Fibroblast of mammary gland (primary cell): Measurements from ENCODE around the gene GCSAM.

ENCODE experiments used
- DNase-seq: peaks from one replicate; pipeline ENCODE4 v3.0.0-alpha.2; 2010; ENCODE audit warnings: low read depth
- H3K4me3 ChIP-seq: 2 replicates; pipeline ENCODE4 v1.5.1; 2011; ENCODE audit warnings: low read depth, mild to moderate bottlenecking, low read length, moderate library complexity; ENCODE audit not compliant: control insufficient read depth
- TF ChIP-seq, protein P1 (sequence below): conservative IDR thresholded peaks from 2 replicates; pipeline ENCODE4 v1.5.1; 2011; ENCODE audit warnings: low read depth, low read length, inconsistent platforms; ENCODE audit not compliant: control insufficient read depth, insufficient read depth

GCSAM gene, protein sequence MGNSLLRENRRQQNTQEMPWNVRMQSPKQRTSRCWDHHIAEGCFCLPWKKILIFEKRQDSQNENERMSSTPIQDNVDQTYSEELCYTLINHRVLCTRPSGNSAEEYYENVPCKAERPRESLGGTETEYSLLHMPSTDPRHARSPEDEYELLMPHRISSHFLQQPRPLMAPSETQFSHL

DNA sequence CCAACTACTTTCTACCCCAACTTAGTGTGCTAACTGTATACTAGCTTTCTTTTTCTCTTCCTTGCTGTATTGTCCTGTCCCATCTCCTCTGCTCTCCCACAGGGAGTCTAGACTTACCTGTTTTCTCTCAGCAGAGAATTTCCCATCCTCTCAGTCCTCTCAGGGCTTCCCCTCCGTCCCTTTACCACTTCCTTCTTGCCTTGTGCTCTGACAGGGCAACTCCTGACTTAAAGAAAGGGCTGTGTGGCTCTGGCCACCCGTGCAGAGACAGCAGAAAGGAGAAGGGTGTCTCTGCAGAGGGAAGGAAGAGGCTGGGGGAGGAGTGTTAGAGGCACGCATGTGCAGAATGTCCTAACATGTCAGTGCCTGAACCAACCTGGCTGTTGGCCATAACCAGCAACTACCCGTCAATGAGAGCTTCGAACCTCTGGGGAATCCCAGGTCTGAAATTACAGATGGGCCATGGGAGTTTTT is at the start of gene GCSAM:
Gene GCSAM (minus strand): TSS at position 274 of the 474 bp plus-strand sequence. CDS start 128 bp downstream, at position 146.
- no peak within 1 kb of the TSS for H3K4me3 ChIP-seq
- DNase-seq, result no peak
- TF ChIP-seq, protein P1, sequence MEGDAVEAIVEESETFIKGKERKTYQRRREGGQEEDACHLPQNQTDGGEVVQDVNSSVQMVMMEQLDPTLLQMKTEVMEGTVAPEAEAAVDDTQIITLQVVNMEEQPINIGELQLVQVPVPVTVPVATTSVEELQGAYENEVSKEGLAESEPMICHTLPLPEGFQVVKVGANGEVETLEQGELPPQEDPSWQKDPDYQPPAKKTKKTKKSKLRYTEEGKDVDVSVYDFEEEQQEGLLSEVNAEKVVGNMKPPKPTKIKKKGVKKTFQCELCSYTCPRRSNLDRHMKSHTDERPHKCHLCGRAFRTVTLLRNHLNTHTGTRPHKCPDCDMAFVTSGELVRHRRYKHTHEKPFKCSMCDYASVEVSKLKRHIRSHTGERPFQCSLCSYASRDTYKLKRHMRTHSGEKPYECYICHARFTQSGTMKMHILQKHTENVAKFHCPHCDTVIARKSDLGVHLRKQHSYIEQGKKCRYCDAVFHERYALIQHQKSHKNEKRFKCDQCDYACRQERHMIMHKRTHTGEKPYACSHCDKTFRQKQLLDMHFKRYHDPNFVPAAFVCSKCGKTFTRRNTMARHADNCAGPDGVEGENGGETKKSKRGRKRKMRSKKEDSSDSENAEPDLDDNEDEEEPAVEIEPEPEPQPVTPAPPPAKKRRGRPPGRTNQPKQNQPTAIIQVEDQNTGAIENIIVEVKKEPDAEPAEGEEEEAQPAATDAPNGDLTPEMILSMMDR, result no peak

DNA sequence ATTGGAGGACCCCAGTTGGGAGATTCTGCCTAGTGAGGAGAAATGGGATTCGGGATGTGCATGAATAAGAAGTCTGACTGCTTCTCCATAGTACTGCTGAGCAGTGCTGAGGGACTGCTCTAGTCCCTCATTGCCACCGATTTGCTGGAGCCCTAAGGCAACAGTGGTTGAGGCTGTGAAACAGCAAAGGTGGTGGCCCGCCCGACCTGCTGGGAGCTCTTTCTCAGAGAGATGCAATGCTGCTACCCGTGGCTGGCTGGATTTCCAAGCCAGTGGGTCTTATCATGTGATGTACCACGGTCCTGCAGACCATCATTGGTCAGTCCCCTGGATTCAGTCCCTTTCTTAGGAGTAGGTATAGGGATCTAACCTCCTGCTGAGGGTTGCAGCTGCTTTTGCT is 42.6 kb upstream of the GCSAM start:
- DNase-seq, result no peak
- TF ChIP-seq, protein P1, result no peak
- no peak overlapping the region for H3K4me3 ChIP-seq

DNA sequence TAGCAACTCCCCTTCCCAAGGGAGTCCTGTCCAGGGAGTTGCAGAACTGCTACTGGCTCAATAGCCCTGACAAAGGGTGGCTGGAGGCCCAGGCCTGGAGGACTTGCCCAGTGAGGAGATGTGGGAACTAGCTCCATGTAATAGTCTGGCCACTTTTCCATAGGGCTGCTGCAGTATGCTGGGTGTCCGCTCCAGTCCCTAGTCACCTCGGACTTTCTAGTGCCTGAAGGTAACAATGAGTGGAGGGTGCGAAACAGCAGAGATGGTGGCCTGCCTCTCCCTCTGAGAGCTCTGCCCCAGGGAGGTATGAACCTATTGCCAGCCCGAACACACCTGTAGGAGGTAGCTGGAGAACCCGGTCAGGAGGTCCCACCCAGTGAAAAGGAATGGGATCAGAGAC is 42.0 kb upstream of the GCSAM start:
- DNase-seq, result no peak
- TF ChIP-seq, protein P1, result no peak
- H3K4me3 ChIP-seq, result no peak overlapping the region

DNA sequence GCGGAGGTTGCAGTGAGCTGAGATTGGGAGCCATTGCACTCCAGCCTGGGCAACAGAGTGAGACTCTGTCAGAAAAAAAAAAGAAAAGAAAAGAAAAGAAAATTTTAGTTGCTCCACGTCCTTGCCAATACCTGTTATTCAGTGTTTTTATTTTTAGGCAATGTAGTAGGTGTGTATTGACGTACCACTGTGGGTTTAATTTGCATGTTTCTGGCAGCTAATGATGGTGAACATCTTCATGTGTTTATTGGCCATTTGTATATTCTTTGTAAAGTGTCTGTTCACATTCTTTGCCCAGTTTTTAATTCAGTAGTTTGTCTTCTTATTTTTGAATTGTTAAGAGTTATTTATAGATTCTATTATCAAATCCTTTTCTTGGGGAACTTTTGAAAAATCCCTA is 38.1 kb upstream of the GCSAM start:
- H3K4me3 ChIP-seq, result no peak overlapping the region
- TF ChIP-seq, protein P1, result no peak
- no peak for DNase-seq

DNA sequence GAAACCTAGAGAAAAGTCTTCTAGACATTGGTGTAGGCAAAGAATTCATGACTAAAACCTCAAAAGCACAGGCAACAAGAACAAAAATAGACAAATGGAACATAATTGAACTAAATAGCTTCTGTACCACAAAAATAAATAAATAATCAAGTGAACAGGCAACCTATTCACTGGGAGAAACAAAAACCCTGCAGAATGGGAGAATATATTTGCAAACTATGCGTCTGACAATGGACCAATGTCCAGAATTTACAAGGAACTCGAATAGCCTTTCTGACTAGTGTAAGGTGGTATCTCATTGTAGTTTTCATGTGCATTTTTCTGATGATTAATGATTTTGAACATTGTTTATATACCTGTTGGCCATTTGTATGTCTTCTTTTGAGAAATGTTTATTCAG is 37.0 kb upstream of the GCSAM start:
- TF ChIP-seq, protein P1, result no peak
- DNase-seq, result no peak
- no peak overlapping the region for H3K4me3 ChIP-seq

DNA sequence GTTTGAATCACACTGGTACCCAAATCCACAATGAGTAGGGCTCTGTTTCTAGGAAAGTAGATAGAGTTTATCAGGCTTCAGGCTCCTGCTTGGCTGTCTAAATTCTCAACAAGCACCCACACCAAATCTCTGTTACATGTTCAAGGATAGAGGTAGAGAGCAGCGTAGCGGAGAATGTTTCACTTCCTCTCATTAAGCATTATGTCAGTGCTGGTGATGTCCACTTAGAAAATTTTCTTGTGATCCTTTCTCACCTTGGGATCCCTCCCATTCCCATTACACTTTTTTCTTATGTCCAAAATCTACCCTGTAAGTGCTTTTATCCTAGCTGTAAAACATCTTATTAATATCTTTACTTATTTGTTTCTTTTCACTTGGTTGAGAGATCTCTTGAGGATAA is 34.7 kb upstream of the GCSAM start:
- H3K4me3 ChIP-seq, result no peak overlapping the region
- no peak for DNase-seq
- TF ChIP-seq, protein P1, result no peak

DNA sequence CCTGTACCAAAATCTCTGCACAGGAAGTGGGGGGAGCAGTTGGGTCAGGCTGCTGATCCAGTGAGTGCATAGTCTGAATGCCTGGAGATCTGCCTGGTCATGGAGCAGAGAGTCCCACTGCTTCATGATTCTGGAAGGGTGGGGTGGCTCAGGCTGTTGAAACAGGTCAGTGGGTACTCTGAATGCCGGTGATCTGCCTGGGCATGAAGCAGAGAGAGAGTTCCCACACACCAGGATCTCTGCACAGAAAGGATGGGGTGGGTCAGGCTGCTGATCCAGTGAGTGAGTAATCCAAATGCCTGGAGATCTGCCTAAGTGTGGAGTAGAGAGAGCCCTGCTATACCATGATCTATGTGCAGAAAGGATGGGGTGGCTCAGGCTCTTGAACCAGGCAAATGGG is 16.1 kb upstream of the GCSAM start:
- TF ChIP-seq, protein P1, result no peak
- H3K4me3 ChIP-seq, result no peak overlapping the region
- peak; percentile 10 for DNase-seq
